ENCODE data around the gene IL13.

Gene IL13

GRCh38 chr5:132673488-132673887 lies 15.5 kb downstream of the IL13 start:
- no peak for DNase-seq

- peak; percentile 55 for DNase-seq
Observed at GRCh38 chr5:132673939-132674630, 16.1 kb downstream of the IL13 start, which contains the start of gene IL4. Gene IL4, plus strand, starts transcription at chr5:132673989. Its CDS starts 62 bp downstream, at chr5:132674051.

- DNase-seq = no peak
Observed at GRCh38 chr5:132674671-132675506, 16.9 kb downstream of the IL13 start.

- DNase-seq = no peak
Observed at GRCh38 chr5:132675936-132676689, 18.1 kb downstream of the IL13 start.

- DNase-seq = no peak
Observed at GRCh38 chr5:132677191-132677590, 19.2 kb downstream of the IL13 start.

GRCh38 chr5:132677682-132678400 lies 19.9 kb downstream of the IL13 start:
- DNase-seq = peak; percentile 11

- no peak for DNase-seq
Observed at GRCh38 chr5:132678735-132679134, 20.8 kb downstream of the IL13 start.

- DNase-seq = no peak
Observed at GRCh38 chr5:132679166-132679565, 21.2 kb downstream of the IL13 start.

- no peak for DNase-seq
Observed at GRCh38 chr5:132679717-132680380, 21.9 kb downstream of the IL13 start.

- DNase-seq = no peak
Observed at GRCh38 chr5:132680780-132681475, 23.0 kb downstream of the IL13 start.

GRCh38 chr5:132681476-132681831 lies 23.5 kb downstream of the IL13 start:
- DNase-seq = no peak

- no peak for DNase-seq
Observed at GRCh38 chr5:132681983-132682382, 24.0 kb downstream of the IL13 start.

GRCh38 chr5:132684491-132684890 lies 26.5 kb downstream of the IL13 start:
- DNase-seq = no peak

- no peak for DNase-seq
Observed at GRCh38 chr5:132684922-132685720, 27.1 kb downstream of the IL13 start.

GRCh38 chr5:132686193-132686592 lies 28.2 kb downstream of the IL13 start:
- no peak for DNase-seq

- no peak for DNase-seq
Observed at GRCh38 chr5:132687995-132688394, 30.0 kb downstream of the IL13 start.

- DNase-seq = no peak
Observed at GRCh38 chr5:132688536-132689339, 30.8 kb downstream of the IL13 start.

- DNase-seq = peak; percentile 29
Observed at GRCh38 chr5:132689513-132689912, 31.5 kb downstream of the IL13 start.

- DNase-seq = no peak
Observed at GRCh38 chr5:132690156-132690555, 32.2 kb downstream of the IL13 start.

All from NCI-H2171 treated with DMSO at 0.1 percent for 48 hours (cell line).